ENCODE results near the gene KRTAP10-12. TPM values are rescaled to one million over a fixed set of nuclear protein-coding genes. Genes with fewer than 3 reads are reported as not detected.

KRTAP10-12 gene
- total RNA-seq: not detected in 2 replicates

GRCh38 chr21:44697172-44697810 is at the start of gene KRTAP10-12:
Gene KRTAP10-12, plus strand, starts transcription at chr21:44697172. Its CDS starts 30 bp downstream, at chr21:44697202.

GRCh38 chr21:44654576-44655175 is 42.3 kb upstream of the KRTAP10-12 start, which contains the start of gene KRTAP12-4:
Gene KRTAP12-4, minus strand, starts transcription at chr21:44654659. Its CDS starts 45 bp downstream, at chr21:44654614.

GRCh38 chr21:44657635-44658540 is 39.1 kb upstream of the KRTAP10-12 start, which contains the start of gene KRTAP12-3:
Gene KRTAP12-3, plus strand, starts transcription at chr21:44657932. Its CDS starts 48 bp downstream, at chr21:44657980.

GRCh38 chr21:44666401-44667320 is 30.3 kb upstream of the KRTAP10-12 start, which contains the start of gene KRTAP12-2:
Gene KRTAP12-2, minus strand, starts transcription at chr21:44666927. Its CDS starts 41 bp downstream, at chr21:44666886.

GRCh38 chr21:44681861-44682579 is 15.0 kb upstream of the KRTAP10-12 start, which contains the start of gene KRTAP12-1:
Gene KRTAP12-1, minus strand, starts transcription at chr21:44682163. Its CDS starts 40 bp downstream, at chr21:44682123.

GRCh38 chr21:44711327-44712202 is 14.6 kb downstream of the KRTAP10-12 start, which contains the start of gene TSPEAR:
Gene TSPEAR, minus strand, starts transcription at chr21:44711572. Its CDS starts 58 bp downstream, at chr21:44711514.

Other genes starting within 250 kb of the KRTAP10-12 start
- gene LRRC3, start 241.7 kb upstream of the KRTAP10-12 start, total RNA-seq: 3.6 and 3.7 TPM in 2 replicates
- not detected in 2 replicates for gene KRTAP10-1, start 157.0 kb upstream of the KRTAP10-12 start, total RNA-seq
- gene KRTAP10-2, start 145.7 kb upstream of the KRTAP10-12 start, total RNA-seq: not detected in 2 replicates
- gene KRTAP10-3, start 138.4 kb upstream of the KRTAP10-12 start, total RNA-seq: not detected in 2 replicates
- not detected in 2 replicates for gene KRTAP10-4, start 123.4 kb upstream of the KRTAP10-12 start, total RNA-seq
- gene KRTAP10-5, start 116.6 kb upstream of the KRTAP10-12 start, total RNA-seq: not detected in 2 replicates
- not detected in 2 replicates for gene KRTAP10-6, start 104.7 kb upstream of the KRTAP10-12 start, total RNA-seq
- not detected in 2 replicates for gene KRTAP10-7, start 96.6 kb upstream of the KRTAP10-12 start, total RNA-seq
- not detected in 2 replicates for gene KRTAP10-8, start 85.1 kb upstream of the KRTAP10-12 start, total RNA-seq
- not detected in 2 replicates for gene KRTAP10-9, start 70.1 kb upstream of the KRTAP10-12 start, total RNA-seq
- not detected in 2 replicates for gene KRTAP10-10, start 59.8 kb upstream of the KRTAP10-12 start, total RNA-seq
- not detected in 2 replicates for gene KRTAP10-11, start 50.8 kb upstream of the KRTAP10-12 start, total RNA-seq
- not detected in 2 replicates for gene KRTAP12-4, start 42.5 kb upstream of the KRTAP10-12 start, total RNA-seq
- gene KRTAP12-3, start 39.2 kb upstream of the KRTAP10-12 start, total RNA-seq: not detected in 2 replicates
- not detected in 2 replicates for gene KRTAP12-2, start 30.2 kb upstream of the KRTAP10-12 start, total RNA-seq
- gene KRTAP12-1, start 15.0 kb upstream of the KRTAP10-12 start, total RNA-seq: not detected in 2 replicates
- not detected in 2 replicates for gene TSPEAR, start 14.4 kb downstream of the KRTAP10-12 start, total RNA-seq
- 33.4 and 43.9 TPM in 2 replicates for gene UBE2G2, start 104.6 kb downstream of the KRTAP10-12 start, total RNA-seq
- gene SUMO3, start 120.9 kb downstream of the KRTAP10-12 start, total RNA-seq: 59.6 and 64.6 TPM in 2 replicates
- gene PTTG1IP, start 176.5 kb downstream of the KRTAP10-12 start, total RNA-seq: 292 and 302 TPM in 2 replicates
- 0.16 TPM in 1 of 2 replicates, not detected in the other for gene ITGB2, start 223.7 kb downstream of the KRTAP10-12 start, total RNA-seq
- gene SLX9, start 242.9 kb downstream of the KRTAP10-12 start, total RNA-seq: 20.9 and 22.9 TPM in 2 replicates

Data from cardiac atrium fibroblast (primary cell).